ENCODE data around the gene FBXO22. TPM values are rescaled to one million over a fixed set of nuclear protein-coding genes. Genes with fewer than 3 reads are reported as not detected.
"Not testable (repeated sequence)": the region's sequence is repeated elsewhere in the genome, so short reads cannot be mapped to it uniquely, and the experiment has no call there.

FBXO22 gene
- total RNA-seq, 1 donor from 2014 or later: 43.6 TPM

DNA sequence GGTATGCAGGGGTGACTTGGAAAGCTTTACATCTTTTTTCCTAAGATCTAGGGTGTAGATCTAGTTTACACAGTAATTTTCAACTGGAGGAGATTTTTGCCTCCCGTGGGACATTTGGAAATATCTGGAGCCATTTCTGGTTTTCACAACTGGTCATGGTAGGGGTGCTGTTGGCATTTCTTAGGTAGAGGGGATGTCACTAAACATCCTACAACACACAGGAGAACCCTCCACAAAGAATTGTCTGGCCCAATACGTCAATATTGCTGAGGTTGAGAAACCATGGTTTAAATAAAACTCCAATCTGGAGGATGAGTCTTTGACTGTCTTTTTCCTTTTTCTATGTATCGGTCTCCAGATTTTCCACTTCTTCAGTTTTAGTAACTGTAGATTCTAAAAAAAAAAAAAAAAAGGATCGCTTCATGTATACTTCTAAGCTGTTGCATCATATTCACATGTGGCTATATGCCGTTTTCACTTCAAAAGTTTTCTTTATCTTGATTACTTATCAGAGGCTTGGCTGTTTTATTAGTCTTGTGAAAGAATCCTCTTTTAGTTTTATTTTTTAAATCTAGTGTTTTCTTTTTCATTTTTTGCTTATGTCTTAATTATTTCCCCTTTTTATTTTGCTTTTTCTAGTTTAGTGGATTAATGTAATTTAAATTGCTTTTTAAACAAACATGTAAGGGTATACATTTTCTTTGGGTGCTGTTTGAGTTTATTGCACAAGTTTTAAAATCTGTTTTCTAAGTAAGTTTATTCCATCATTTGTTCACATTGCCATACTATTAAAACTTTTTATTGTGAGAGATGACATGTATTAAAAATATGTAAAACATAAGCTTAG, 39.2 kb upstream of the FBXO22 start:
- Mint-ChIP-seq H3K4me3 (ENCODE audit: low read depth) (no peak overlapping the region), H3K27me3 (no peaks in the 10 kb centered on the region), H3K36me3 (ENCODE audit: insufficient read depth) (peaks cover 20% of the 10 kb centered on the region), H3K4me1 (ENCODE audit: low read depth) (peaks cover 8% of the 10 kb centered on the region), H3K9me3 (ENCODE audit: low read depth) (no peaks in the 10 kb centered on the region), H3K27ac (no peak overlapping the region)
- no peak for DNase-seq (ENCODE audit: low spot score, unreplicated experiment)
- TF ChIP-seq, protein P1, sequence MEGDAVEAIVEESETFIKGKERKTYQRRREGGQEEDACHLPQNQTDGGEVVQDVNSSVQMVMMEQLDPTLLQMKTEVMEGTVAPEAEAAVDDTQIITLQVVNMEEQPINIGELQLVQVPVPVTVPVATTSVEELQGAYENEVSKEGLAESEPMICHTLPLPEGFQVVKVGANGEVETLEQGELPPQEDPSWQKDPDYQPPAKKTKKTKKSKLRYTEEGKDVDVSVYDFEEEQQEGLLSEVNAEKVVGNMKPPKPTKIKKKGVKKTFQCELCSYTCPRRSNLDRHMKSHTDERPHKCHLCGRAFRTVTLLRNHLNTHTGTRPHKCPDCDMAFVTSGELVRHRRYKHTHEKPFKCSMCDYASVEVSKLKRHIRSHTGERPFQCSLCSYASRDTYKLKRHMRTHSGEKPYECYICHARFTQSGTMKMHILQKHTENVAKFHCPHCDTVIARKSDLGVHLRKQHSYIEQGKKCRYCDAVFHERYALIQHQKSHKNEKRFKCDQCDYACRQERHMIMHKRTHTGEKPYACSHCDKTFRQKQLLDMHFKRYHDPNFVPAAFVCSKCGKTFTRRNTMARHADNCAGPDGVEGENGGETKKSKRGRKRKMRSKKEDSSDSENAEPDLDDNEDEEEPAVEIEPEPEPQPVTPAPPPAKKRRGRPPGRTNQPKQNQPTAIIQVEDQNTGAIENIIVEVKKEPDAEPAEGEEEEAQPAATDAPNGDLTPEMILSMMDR (IDR thresholded peaks at IDR 0.05; ENCODE audit: unreplicated experiment): no peak

DNA sequence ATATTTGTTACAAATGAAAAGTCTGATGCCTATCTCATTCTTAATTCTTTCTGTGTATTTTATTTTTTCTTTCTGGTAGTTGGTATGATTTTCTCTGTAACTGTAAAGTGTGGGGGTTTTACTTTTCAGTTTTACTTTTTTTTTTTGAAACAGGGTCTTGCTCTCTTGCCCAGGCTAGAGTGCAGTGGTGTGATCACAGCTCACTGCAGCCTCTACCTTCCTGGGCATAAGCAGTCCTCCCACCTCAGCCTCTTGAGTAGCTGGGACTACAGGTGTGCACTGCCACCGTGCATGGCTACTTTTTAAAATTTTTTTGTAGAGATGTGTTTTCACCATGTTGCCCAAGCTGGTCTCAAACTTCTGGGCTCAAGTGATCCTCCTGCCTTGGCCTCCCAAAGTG, 37.6 kb upstream of the FBXO22 start:
- not testable (repeated sequence) for DNase-seq (ENCODE audit: low spot score, unreplicated experiment); H3K27me3 Mint-ChIP-seq; H3K4me3 Mint-ChIP-seq (ENCODE audit: low read depth); H3K27ac Mint-ChIP-seq; H3K9me3 Mint-ChIP-seq (ENCODE audit: low read depth)
- H3K36me3 Mint-ChIP-seq (ENCODE audit: insufficient read depth): peaks cover 22% of the 10 kb centered on the region
- H3K4me1 Mint-ChIP-seq (ENCODE audit: low read depth): peaks cover 13% of the 10 kb centered on the region

DNA sequence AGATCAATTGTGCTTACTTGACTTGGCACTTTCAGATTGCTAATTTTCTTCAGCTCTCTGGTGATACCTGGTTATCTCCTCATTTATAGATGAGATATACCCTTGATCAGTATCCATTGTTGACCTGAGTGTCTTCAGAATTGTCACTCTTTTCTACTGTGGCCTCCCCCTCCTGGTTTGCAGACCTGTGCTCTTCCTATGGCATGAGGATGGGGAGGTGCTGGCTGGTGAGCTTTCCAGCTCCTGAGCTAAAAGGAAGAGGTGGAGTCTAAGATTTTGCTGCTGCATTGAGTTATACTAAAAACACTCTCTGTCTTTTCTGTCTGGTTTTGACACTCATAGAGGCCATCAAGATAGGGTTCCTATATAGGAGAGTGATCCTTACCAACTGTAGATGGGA, 36.8 kb upstream of the FBXO22 start:
- Mint-ChIP-seq H3K27ac (peak overlapping the region; percentile 53), H3K4me3 (ENCODE audit: low read depth) (no peak overlapping the region), H3K27me3 (no peaks in the 10 kb centered on the region), H3K4me1 (ENCODE audit: low read depth) (peaks cover 15% of the 10 kb centered on the region), H3K9me3 (ENCODE audit: low read depth) (no peaks in the 10 kb centered on the region), H3K36me3 (ENCODE audit: insufficient read depth) (peaks cover 22% of the 10 kb centered on the region)
- TF ChIP-seq, protein P1 (IDR thresholded peaks at IDR 0.05; ENCODE audit: unreplicated experiment): no peak
- no peak for DNase-seq (ENCODE audit: low spot score, unreplicated experiment)

DNA sequence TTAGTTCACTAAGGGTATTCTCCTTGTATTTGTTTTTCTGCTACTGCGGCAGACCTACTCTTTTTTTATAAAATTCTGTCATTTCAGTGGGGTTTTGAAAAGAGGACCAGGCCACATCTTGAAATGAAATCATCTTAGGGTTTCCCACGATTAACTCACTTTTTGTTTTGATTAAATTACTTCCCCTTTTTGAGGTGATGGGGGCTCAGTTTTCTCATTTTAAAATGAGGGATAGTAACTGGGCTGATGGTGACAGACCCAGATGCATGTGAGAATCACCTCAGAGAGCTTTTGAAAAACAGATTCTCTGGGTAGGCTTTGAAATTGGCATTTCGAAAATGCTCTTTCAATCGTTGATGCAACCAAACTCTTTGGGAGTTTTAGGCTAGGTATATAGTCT, 36.2 kb upstream of the FBXO22 start:
- H3K27ac Mint-ChIP-seq: peak overlapping the region; percentile 53
- no peaks in the 10 kb centered on the region for H3K9me3 Mint-ChIP-seq (ENCODE audit: low read depth)
- H3K4me1 Mint-ChIP-seq (ENCODE audit: low read depth): peaks cover 15% of the 10 kb centered on the region

DNA sequence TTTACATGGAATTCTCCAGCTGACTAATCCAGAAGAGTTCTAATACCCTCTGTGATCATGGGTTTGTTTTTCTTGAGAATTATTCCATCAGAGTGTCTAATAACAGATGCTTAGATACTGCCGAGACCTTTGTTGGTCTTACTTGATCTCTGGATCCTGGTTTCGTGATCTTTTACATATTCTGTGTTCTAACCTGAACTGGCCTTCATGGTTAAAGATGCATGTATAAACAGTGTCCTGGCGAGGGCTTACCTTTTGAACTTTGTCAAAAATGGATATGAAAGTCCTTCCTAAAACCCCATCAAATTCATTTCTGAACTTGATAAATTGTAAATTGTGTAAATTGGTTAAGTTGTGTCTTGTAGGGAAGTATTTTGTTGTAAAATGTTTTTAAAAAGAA, 35.7 kb upstream of the FBXO22 start:
- H3K4me3 Mint-ChIP-seq (ENCODE audit: low read depth): no peak overlapping the region
- peaks cover 12% of the 10 kb centered on the region for H3K4me1 Mint-ChIP-seq (ENCODE audit: low read depth)
- no peak for DNase-seq (ENCODE audit: low spot score, unreplicated experiment)
- H3K27me3 Mint-ChIP-seq: no peaks in the 10 kb centered on the region
- H3K27ac Mint-ChIP-seq: no peak overlapping the region
- H3K36me3 Mint-ChIP-seq (ENCODE audit: insufficient read depth): peaks cover 20% of the 10 kb centered on the region
- no peaks in the 10 kb centered on the region for H3K9me3 Mint-ChIP-seq (ENCODE audit: low read depth)
- TF ChIP-seq, protein P1 (IDR thresholded peaks at IDR 0.05; ENCODE audit: unreplicated experiment): no peak

More for the DNA sequence above, 36.2 kb upstream of the FBXO22 start:
- Mint-ChIP-seq H3K4me3 (ENCODE audit: low read depth) (no peak overlapping the region), H3K36me3 (ENCODE audit: insufficient read depth) (peaks cover 22% of the 10 kb centered on the region), H3K27me3 (no peaks in the 10 kb centered on the region)
- TF ChIP-seq, protein P1 (IDR thresholded peaks at IDR 0.05; ENCODE audit: unreplicated experiment): no peak
- DNase-seq (ENCODE audit: low spot score, unreplicated experiment): no peak

DNA sequence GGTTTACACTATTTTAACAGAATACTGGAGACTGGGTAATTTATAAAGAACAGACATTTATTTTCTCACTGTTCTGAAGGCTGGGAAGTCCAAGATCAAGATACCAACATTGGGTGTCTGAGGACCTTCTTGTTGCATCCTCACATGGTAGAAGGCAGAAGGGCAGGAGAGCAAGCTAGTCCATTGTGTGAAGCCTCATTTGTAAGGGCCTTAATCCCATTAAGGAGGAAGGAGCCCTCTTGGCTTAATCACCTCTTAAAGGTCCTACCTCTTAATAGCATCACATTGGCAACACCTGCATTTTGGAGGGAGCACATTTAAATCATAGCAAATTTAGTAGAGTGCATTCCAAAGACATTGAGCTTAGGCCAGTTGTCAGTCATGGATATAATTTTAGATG, 34.2 kb upstream of the FBXO22 start:
- DNase-seq (ENCODE audit: low spot score, unreplicated experiment): no peak
- TF ChIP-seq, protein P1 (IDR thresholded peaks at IDR 0.05; ENCODE audit: unreplicated experiment): no peak
- no peaks in the 10 kb centered on the region for H3K27me3 Mint-ChIP-seq
- peaks cover 20% of the 10 kb centered on the region for H3K36me3 Mint-ChIP-seq (ENCODE audit: insufficient read depth)
- no peak overlapping the region for H3K27ac Mint-ChIP-seq
- H3K4me3 Mint-ChIP-seq (ENCODE audit: low read depth): no peak overlapping the region
- H3K9me3 Mint-ChIP-seq (ENCODE audit: low read depth): no peaks in the 10 kb centered on the region
- H3K4me1 Mint-ChIP-seq (ENCODE audit: low read depth): peaks cover 9% of the 10 kb centered on the region

DNA sequence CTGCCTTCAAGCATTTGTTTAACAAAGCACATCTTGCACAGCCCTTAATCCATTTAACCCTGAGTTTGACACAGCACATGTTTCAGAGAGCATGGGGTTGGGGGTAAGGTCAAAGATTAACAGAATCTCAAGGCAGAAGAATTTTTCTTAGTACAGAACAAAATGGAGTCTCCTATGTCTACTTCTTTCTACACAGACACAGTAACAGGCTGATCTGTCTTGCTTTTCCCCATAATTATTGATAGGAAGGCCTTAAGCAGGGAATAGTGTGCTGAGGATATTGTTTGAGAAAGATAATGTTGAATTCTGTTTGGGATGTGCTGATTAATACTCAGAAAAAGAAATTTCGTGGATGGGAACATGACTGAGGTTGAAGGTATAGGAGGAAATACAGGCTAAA, 32.1 kb upstream of the FBXO22 start:
- H3K36me3 Mint-ChIP-seq (ENCODE audit: insufficient read depth): peaks cover 28% of the 10 kb centered on the region
- H3K4me1 Mint-ChIP-seq (ENCODE audit: low read depth); DNase-seq (ENCODE audit: low spot score, unreplicated experiment); H3K27me3 Mint-ChIP-seq; H3K4me3 Mint-ChIP-seq (ENCODE audit: low read depth); H3K9me3 Mint-ChIP-seq (ENCODE audit: low read depth); H3K27ac Mint-ChIP-seq: not testable (repeated sequence)
